Fibroblast of skin of right biceps (primary cell): ENCODE measurements around the gene CDKN2A.

Experiments used
- DNase-seq: peaks from one replicate; pipeline ENCODE4 v3.0.0-alpha.2; 2013

CDKN2A gene

GRCh38 chr9:21993893-21994555, at the start of gene CDKN2A:
Gene CDKN2A, minus strand, starts transcription at chr9:21994392.
- DNase-seq = no peak

- DNase-seq = no peak
These were observed 49.7 kb upstream of the CDKN2A start for GRCh38 chr9:22043928-22044327.

- peak; percentile 44 for DNase-seq
These were observed 47.6 kb upstream of the CDKN2A start for GRCh38 chr9:22041775-22042174.

- no peak for DNase-seq
These were observed 47.2 kb upstream of the CDKN2A start for GRCh38 chr9:22041344-22041743.

- DNase-seq = peak; percentile 83
These were observed 46.6 kb upstream of the CDKN2A start for GRCh38 chr9:22040760-22041159.

GRCh38 chr9:22039258-22039657, 45.1 kb upstream of the CDKN2A start:
- no peak for DNase-seq

- DNase-seq = peak; percentile 39
These were observed 43.9 kb upstream of the CDKN2A start for GRCh38 chr9:22037954-22038690.

- no peak for DNase-seq
These were observed 42.9 kb upstream of the CDKN2A start for GRCh38 chr9:22036866-22037626.

GRCh38 chr9:22035591-22036011, 41.4 kb upstream of the CDKN2A start:
- DNase-seq = no peak

GRCh38 chr9:22033012-22033630, 38.9 kb upstream of the CDKN2A start:
- DNase-seq = no peak

GRCh38 chr9:22031655-22032411, 37.6 kb upstream of the CDKN2A start:
- no peak for DNase-seq

- peak; percentile 59 for DNase-seq
These were observed 36.0 kb upstream of the CDKN2A start for GRCh38 chr9:22030101-22030598.

GRCh38 chr9:22029231-22029630, 35.0 kb upstream of the CDKN2A start:
- DNase-seq = no peak

GRCh38 chr9:22028394-22028793, 34.2 kb upstream of the CDKN2A start:
- no peak for DNase-seq

GRCh38 chr9:22026696-22027095, 32.5 kb upstream of the CDKN2A start:
- no peak for DNase-seq

- no peak for DNase-seq
These were observed 28.2 kb upstream of the CDKN2A start for GRCh38 chr9:22022396-22022795.

GRCh38 chr9:22010866-22011625, 16.9 kb upstream of the CDKN2A start:
- peak; percentile 61 for DNase-seq

- no peak for DNase-seq
These were observed 15.3 kb upstream of the CDKN2A start for GRCh38 chr9:22009506-22009867.

GRCh38 chr9:22008717-22009505, 14.7 kb upstream of the CDKN2A start, which contains the start of gene CDKN2B:
Gene CDKN2B, minus strand, starts transcription at chr9:22009305. Its CDS starts 352 bp downstream, at chr9:22008953.
- DNase-seq = peak; percentile 94

- no peak for DNase-seq
These were observed 14.2 kb upstream of the CDKN2A start for GRCh38 chr9:22008384-22008716.
